Measurements from ENCODE around the gene THAP8.

DNA sequence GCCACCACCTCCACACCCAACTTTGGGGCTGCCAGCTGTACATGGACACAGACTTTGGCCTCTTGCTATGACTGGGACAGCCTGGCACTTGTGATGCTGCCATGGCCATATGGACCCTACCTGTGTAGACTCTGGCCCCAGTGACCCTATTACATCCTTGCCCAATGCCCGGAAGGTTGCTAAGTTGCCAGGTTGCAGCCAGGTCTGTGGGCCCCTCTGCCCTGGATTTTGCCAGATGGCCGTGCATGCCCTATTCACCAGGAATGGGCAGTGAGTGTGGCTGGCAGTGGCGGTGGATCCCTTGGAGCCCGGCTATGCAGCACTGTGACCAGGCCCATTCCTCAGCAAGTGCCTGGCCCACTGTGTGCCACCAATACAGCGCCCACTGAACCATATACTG lies 68.0 kb downstream of the THAP8 start:
- no peak for TF ChIP-seq POLR2A (IDR thresholded peaks at IDR 0.05)
- TF ChIP-seq, protein P1, sequence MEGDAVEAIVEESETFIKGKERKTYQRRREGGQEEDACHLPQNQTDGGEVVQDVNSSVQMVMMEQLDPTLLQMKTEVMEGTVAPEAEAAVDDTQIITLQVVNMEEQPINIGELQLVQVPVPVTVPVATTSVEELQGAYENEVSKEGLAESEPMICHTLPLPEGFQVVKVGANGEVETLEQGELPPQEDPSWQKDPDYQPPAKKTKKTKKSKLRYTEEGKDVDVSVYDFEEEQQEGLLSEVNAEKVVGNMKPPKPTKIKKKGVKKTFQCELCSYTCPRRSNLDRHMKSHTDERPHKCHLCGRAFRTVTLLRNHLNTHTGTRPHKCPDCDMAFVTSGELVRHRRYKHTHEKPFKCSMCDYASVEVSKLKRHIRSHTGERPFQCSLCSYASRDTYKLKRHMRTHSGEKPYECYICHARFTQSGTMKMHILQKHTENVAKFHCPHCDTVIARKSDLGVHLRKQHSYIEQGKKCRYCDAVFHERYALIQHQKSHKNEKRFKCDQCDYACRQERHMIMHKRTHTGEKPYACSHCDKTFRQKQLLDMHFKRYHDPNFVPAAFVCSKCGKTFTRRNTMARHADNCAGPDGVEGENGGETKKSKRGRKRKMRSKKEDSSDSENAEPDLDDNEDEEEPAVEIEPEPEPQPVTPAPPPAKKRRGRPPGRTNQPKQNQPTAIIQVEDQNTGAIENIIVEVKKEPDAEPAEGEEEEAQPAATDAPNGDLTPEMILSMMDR (IDR thresholded peaks at IDR 0.05) = no peak

Measured in uterus (tissue), 2 donors.